K562 (cell line): ENCODE results near the gene WDCP. TPM values are rescaled to one million over a fixed set of nuclear protein-coding genes. Genes with fewer than 3 reads are reported as not detected.

Source experiments
- C11orf30 ChIP-seq: fragments of 450-650 bp; IDR thresholded peaks from 2 replicates; pipeline ENCODE4 v1.6.1; 2016; ENCODE audit warnings: low read depth, mild to moderate bottlenecking
- CEBPZ ChIP-seq: fragments of 150-350 bp; IDR thresholded peaks from 2 replicates; pipeline ENCODE4 v1.6.1; 2014; ENCODE audit warnings: low read depth, mild to moderate bottlenecking, low read length, borderline replicate concordance
- CTBP1 ChIP-seq: fragments of 450-650 bp; IDR thresholded peaks from 2 replicates; pipeline ENCODE4 v1.6.1; 2016; ENCODE audit warnings: borderline replicate concordance
- E2F5 ChIP-seq: sonication (generic); formaldehyde crosslinking; IDR thresholded peaks from 2 replicates; pipeline ENCODE4 v1.8.0; 2022; ENCODE audit warnings: mild to moderate bottlenecking, missing genetic modification reagents
- ESRRA ChIP-seq: fragments of 450-650 bp; IDR thresholded peaks from 2 replicates; pipeline ENCODE4 v1.6.1; 2014; ENCODE audit warnings: low read depth, mild to moderate bottlenecking, moderate library complexity, borderline replicate concordance
- FOXK1 ChIP-seq: sonication (generic); formaldehyde crosslinking; IDR thresholded peaks from 2 replicates; pipeline ENCODE4 v1.8.0; 2022; ENCODE audit warnings: missing genetic modification reagents, mild to moderate bottlenecking, borderline replicate concordance
- MAFF ChIP-seq: IDR thresholded peaks from 2 replicates; pipeline ENCODE4 v1.6.1; 2012; ENCODE audit warnings: low read length, improper control_type of control experiment
- MAFG ChIP-seq: fragments of 450-650 bp; conservative IDR thresholded peaks from 2 replicates; pipeline ENCODE4 v1.6.1; 2016; ENCODE audit warnings: missing genetic modification characterization, missing compliant biosample characterization
- MAFK ChIP-seq: IDR thresholded peaks from 2 replicates; pipeline ENCODE4 v1.6.1; 2011; ENCODE audit warnings: low read length, improper control_type of control experiment
- MEIS2 ChIP-seq: fragments of 450-650 bp; IDR thresholded peaks from 2 replicates; pipeline ENCODE4 v1.6.1; 2014; ENCODE audit warnings: mild to moderate bottlenecking; ENCODE audit not compliant: partially characterized antibody
- SPI1 ChIP-seq: IDR thresholded peaks from 2 replicates; pipeline ENCODE4 v1.6.1; 2011; ENCODE audit warnings: low read depth, low read length, control low read depth, borderline replicate concordance
- ZNF197 ChIP-seq: fragments of 200-800 bp; sonication (Bioruptor generic); IDR thresholded peaks from 2 replicates; pipeline ENCODE4 v1.6.1; 2016; ENCODE audit warnings: low read depth, missing genetic modification characterization, missing compliant biosample characterization
- ZNF253 ChIP-seq: fragments of 250-450 bp; sonication (Bioruptor Pico); conservative IDR thresholded peaks from 2 replicates; pipeline ENCODE4 v1.6.1; 2021; ENCODE audit warnings: mild to moderate bottlenecking
- ZNF282 ChIP-seq: sonication (generic); formaldehyde crosslinking; IDR thresholded peaks from 2 replicates; pipeline ENCODE4 v1.8.1; 2023; ENCODE audit warnings: missing genetic modification reagents
- ZNF316 ChIP-seq: fragments of 450-650 bp; IDR thresholded peaks from 2 replicates; pipeline ENCODE4 v1.6.1; 2016
- ZNF592 ChIP-seq: fragments of 450-650 bp; IDR thresholded peaks from 2 replicates; pipeline ENCODE4 v1.6.1; 2017; ENCODE audit warnings: antibody characterized with exemption, mild to moderate bottlenecking
- ZNF77 ChIP-seq: fragments of 250-450 bp; sonication (Bioruptor Pico); IDR thresholded peaks from 2 replicates; pipeline ENCODE4 v1.5.0; 2020
- polyA plus RNA-seq, 8 experiments: library from polyadenylated mRNA; depleted of rRNA in 4 of 8; stranded (reverse) in 5 of 8; unstranded in 3 of 8; fragments of >200 nt; fragmentation: Nextera tagmentation in 2 of 8; fragmentation: Illumina TruSeq in 1 of 8; extraction: Ambion mirVana in 2 of 8; extraction: Trizol in 1 of 8; gene quantifications; 2 replicates each; pipeline versions ENCODE4 v1.2.1 to v1.2.3, GENCODE V29; 2011 to 2014; ENCODE audit warnings: inconsistent platforms in 1 of 8, missing spikeins in 1 of 8
- total RNA-seq, 7 experiments: library from RNA; depleted of rRNA in 6 of 7; stranded (reverse); fragments of >200 nt in 6 of 7; fragmentation: Illumina TruSeq in 2 of 7; extraction: Trizol in 2 of 7; gene quantifications; 2 replicates each; pipeline versions ENCODE4 v1.2.1 to v1.2.3, GENCODE V29; 2011 to 2021; ENCODE audit warnings: low replicate concordance in 1 of 7
- TF ChIP-seq, protein P1 (sequence below), 2 experiments: IDR thresholded peaks; 2 replicates each; pipeline ENCODE4 v1.6.1; 2011; ENCODE audit warnings: borderline replicate concordance in 1 of 2, control low read depth in 1 of 2, low read depth in 1 of 2, low read length in 1 of 2, mild to moderate bottlenecking in 1 of 2, mixed read lengths in 1 of 2, moderate library complexity in 1 of 2; ENCODE audit not compliant: insufficient read depth in 1 of 2, insufficient read length in 1 of 2, poor library complexity in 1 of 2, severe bottlenecking in 1 of 2; ENCODE audit errors: extremely low read depth in 1 of 2

WDCP gene
- total and polyA plus RNA-seq, 9 of the 15 experiments (the other 6 are each of a cell fraction or from before 2014, with no cell fraction given), result 10.1 to 41.4 (median 21.8) TPM

GRCh38 chr2:24012521-24013188 is 34.5 kb downstream of the WDCP start (continued):
- TF ChIP-seq CTBP1, result 0 out of 2 replicates have a peak, but pooled peaks have one; percentile 31
- peak; percentile 76 for TF ChIP-seq SPI1
- peak; percentile 55; the same call in 1 of the 2 replicates for TF ChIP-seq ESRRA
- peak; percentile 68; the same call in 1 of the 2 replicates for TF ChIP-seq C11orf30
- peak; percentile 12 for TF ChIP-seq MEIS2
- peak; percentile 44; the same call in 1 of the 2 replicates for TF ChIP-seq MAFF
- peak; percentile 73 for TF ChIP-seq ZNF316
- no peak for TF ChIP-seq CEBPZ
- 0 out of 2 replicates have a peak, but pooled peaks have one; percentile 31 for TF ChIP-seq ZNF197
- TF ChIP-seq ZNF253 (CRISPR knock-in tag), result no peak
- peak; percentile 36 for TF ChIP-seq MAFG (tag)
- TF ChIP-seq E2F5 (CRISPR knock-in tag), result 0 out of 2 replicates have a peak, but pooled peaks have one; percentile 57
- peak; percentile 46; the same call in 1 of the 2 replicates for TF ChIP-seq ZNF592
- no peak for TF ChIP-seq FOXK1 (CRISPR knock-in tag)
- TF ChIP-seq ZNF282 (CRISPR knock-in tag), result no peak
- TF ChIP-seq MAFK, result peak; percentile 52; the same call in 1 of the 2 replicates
- TF ChIP-seq, protein P1, sequence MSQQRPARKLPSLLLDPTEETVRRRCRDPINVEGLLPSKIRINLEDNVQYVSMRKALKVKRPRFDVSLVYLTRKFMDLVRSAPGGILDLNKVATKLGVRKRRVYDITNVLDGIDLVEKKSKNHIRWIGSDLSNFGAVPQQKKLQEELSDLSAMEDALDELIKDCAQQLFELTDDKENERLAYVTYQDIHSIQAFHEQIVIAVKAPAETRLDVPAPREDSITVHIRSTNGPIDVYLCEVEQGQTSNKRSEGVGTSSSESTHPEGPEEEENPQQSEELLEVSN (IDR thresholded peaks at IDR 0.05; ENCODE audit: borderline replicate concordance in 1 of 2, extremely low read depth in 1 of 2, insufficient read depth in 1 of 2, insufficient read length in 1 of 2, low read depth in 1 of 2, low read length in 1 of 2, poor library complexity in 1 of 2, severe bottlenecking in 1 of 2), result no peak
- no peak for TF ChIP-seq ZNF77 (CRISPR knock-in tag)
